ENCODE measurements around the gene FBXO34. TPM values are rescaled to one million over a fixed set of nuclear protein-coding genes. Genes with fewer than 3 reads are reported as not detected.
A peak's percentile ranks its signal among the peaks of the same experiment; 100 is the strongest.

The FBXO34 gene
- total and polyA plus RNA-seq, 9 of the 15 experiments (the other 6 are each of a cell fraction or from before 2014, with no cell fraction given) = 6.3 to 24.9 (median 16.2) TPM

- no peak for TF ChIP-seq ZBTB11 (CRISPR knock-in tag; IDR thresholded peaks at IDR 0.05)
- TF ChIP-seq ZNF354B (CRISPR knock-in tag; IDR thresholded peaks at IDR 0.05) = no peak
- TF ChIP-seq ZNF311 (CRISPR knock-in tag; IDR thresholded peaks at IDR 0.05) = no peak
- TF ChIP-seq C11orf30 (IDR thresholded peaks at IDR 0.05; ENCODE audit: low read depth) = no peak
- no peak for TF ChIP-seq ZNF609 (CRISPR knock-in tag; IDR thresholded peaks at IDR 0.05; ENCODE audit: borderline replicate concordance)
- TF ChIP-seq ZNF764 (CRISPR knock-in tag; IDR thresholded peaks at IDR 0.05; ENCODE audit: low read depth) = no peak
- TF ChIP-seq ZNF224 (CRISPR knock-in tag; IDR thresholded peaks at IDR 0.05) = no peak
- no peak for TF ChIP-seq IFI16 (CRISPR knock-in tag; IDR thresholded peaks at IDR 0.05)
- no peak for TF ChIP-seq ELK1 (CRISPR knock-in tag; IDR thresholded peaks at IDR 0.05)
- no peak for TF ChIP-seq ZNF232 (CRISPR knock-in tag; IDR thresholded peaks at IDR 0.05)
- TF ChIP-seq CCAR2 (IDR thresholded peaks at IDR 0.05; ENCODE audit: low read depth, low read length) = no peak
- no peak for TF ChIP-seq YBX1 (IDR thresholded peaks at IDR 0.05)
- TF ChIP-seq HCFC1 (IDR thresholded peaks at IDR 0.05; ENCODE audit: low read depth, low read length) = no peak
- no peak for TF ChIP-seq ZNF445 (CRISPR knock-in tag; IDR thresholded peaks at IDR 0.05; ENCODE audit: low read depth)
- no peak for TF ChIP-seq RBBP5 (IDR thresholded peaks at IDR 0.05; ENCODE audit: borderline replicate concordance, insufficient read depth, low read length, poor library complexity, severe bottlenecking)
- no peak for TF ChIP-seq CREM (IDR thresholded peaks at IDR 0.05; ENCODE audit: low read depth)
- TF ChIP-seq NR3C1 (CRISPR knock-in tag; IDR thresholded peaks at IDR 0.05) = no peak
- TF ChIP-seq BHLHE40 (IDR thresholded peaks at IDR 0.05; ENCODE audit: low read length) = no peak
- no peak for TF ChIP-seq ATF1 (CRISPR knock-in tag; IDR thresholded peaks at IDR 0.05)
- no peak for TF ChIP-seq ATF1 (tag; IDR thresholded peaks at IDR 0.05)
- TF ChIP-seq ZNF766 (CRISPR knock-in tag; conservative IDR thresholded peaks at IDR 0.05) = 0 out of 2 replicates have a peak, but pooled peaks have one; percentile 41
Observed at GRCh38 chr14:55276736-55277135, 5.5 kb downstream of the FBXO34 start (continued).
